ENCODE measurements around the gene TMEM63B.

DNA sequence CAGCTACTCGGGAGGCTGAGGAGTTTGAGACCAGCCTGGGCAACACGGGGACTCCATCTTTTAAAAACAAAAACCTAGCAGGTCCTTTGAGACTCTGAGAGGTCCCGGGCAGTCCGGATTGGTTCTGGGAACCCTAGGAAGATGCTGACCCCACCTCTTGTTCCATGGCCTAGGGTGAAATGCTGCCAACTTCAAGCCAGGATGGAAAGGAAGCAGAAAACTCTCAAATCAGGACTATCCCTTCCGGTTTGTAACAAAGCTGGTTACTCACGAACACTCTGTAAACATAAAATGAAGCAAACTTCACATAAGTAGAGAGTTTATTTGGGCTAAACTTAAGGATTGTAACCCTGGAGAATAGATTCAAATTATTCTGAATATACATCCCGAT is 59.3 kb downstream of the TMEM63B start:
- TF ChIP-seq EP300 (IDR thresholded peaks at IDR 0.05; ENCODE audit: borderline replicate concordance in 1 of 2, low read depth in 2 of 2, low read length in 2 of 2) (no peak), GABPA (IDR thresholded peaks at IDR 0.05; ENCODE audit: borderline replicate concordance, insufficient read depth, low read length) (no peak), JUND (IDR thresholded peaks at IDR 0.05; ENCODE audit: low read length) (no peak), YY1 (IDR thresholded peaks at IDR 0.05; ENCODE audit: low read depth, low read length) (no peak), POLR2AphosphoS5 (IDR thresholded peaks at IDR 0.05; ENCODE audit: low read depth, low read length) (no peak)
- TF ChIP-seq, protein P1, sequence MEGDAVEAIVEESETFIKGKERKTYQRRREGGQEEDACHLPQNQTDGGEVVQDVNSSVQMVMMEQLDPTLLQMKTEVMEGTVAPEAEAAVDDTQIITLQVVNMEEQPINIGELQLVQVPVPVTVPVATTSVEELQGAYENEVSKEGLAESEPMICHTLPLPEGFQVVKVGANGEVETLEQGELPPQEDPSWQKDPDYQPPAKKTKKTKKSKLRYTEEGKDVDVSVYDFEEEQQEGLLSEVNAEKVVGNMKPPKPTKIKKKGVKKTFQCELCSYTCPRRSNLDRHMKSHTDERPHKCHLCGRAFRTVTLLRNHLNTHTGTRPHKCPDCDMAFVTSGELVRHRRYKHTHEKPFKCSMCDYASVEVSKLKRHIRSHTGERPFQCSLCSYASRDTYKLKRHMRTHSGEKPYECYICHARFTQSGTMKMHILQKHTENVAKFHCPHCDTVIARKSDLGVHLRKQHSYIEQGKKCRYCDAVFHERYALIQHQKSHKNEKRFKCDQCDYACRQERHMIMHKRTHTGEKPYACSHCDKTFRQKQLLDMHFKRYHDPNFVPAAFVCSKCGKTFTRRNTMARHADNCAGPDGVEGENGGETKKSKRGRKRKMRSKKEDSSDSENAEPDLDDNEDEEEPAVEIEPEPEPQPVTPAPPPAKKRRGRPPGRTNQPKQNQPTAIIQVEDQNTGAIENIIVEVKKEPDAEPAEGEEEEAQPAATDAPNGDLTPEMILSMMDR (IDR thresholded peaks at IDR 0.05; ENCODE audit: control extremely low read depth in 1 of 3, insufficient read depth in 1 of 3, low read depth in 1 of 3, low read length in 3 of 3) = no peak

Data from H1 (cell line).